Amniotic epithelial cell (primary cell): ENCODE results near the gene MOB3A.
"Not testable (repeated sequence)": the region's sequence is repeated elsewhere in the genome, so short reads cannot be mapped to it uniquely, and the experiment has no call there.

Experiments used
- DNase-seq: peaks from one replicate; pipeline ENCODE4 v3.0.0-alpha.2; 2010; ENCODE audit warnings: low read depth

Gene MOB3A

GRCh38 chr19:2034253-2034652 lies 61.9 kb downstream of the MOB3A start:
- DNase-seq: not testable (repeated sequence)

GRCh38 chr19:2033825-2034159 lies 62.3 kb downstream of the MOB3A start:
- DNase-seq: no peak

- DNase-seq: no peak
Measured at GRCh38 chr19:2033115-2033824, 62.9 kb downstream of the MOB3A start.

- DNase-seq: peak; percentile 93
Measured at GRCh38 chr19:2032296-2032941, 63.7 kb downstream of the MOB3A start.

GRCh38 chr19:2027361-2027760 lies 68.8 kb downstream of the MOB3A start:
- peak; percentile 73 for DNase-seq

- DNase-seq: no peak
Measured at GRCh38 chr19:2026770-2027169, 69.4 kb downstream of the MOB3A start.

- DNase-seq: no peak
Measured at GRCh38 chr19:2022289-2022688, 73.8 kb downstream of the MOB3A start.

GRCh38 chr19:2021453-2022140 lies 74.5 kb downstream of the MOB3A start:
- DNase-seq: no peak
